Right atrium auricular region (tissue), 2 donors: Measurements from ENCODE around the gene KCNH4. TPM values are rescaled to one million over a fixed set of nuclear protein-coding genes. Genes with fewer than 3 reads are reported as not detected.
A peak's percentile ranks its signal among the peaks of the same experiment; 100 is the strongest.
"Not testable (repeated sequence)": the region's sequence is repeated elsewhere in the genome, so short reads cannot be mapped to it uniquely, and the experiment has no call there.

Source experiments
- DNase-seq: peaks from one replicate; pipeline ENCODE4 v3.0.0-alpha.2; 2019; ENCODE audit warnings: low spot score
- H3K27ac ChIP-seq, 2 donors: fragments of 200-600 bp; sonication (generic); 1 replicate in 1 of 2; 2 replicates in 1 of 2; pipeline ENCODE4 v1.5.1; 2016 to 2019
- H3K27me3 ChIP-seq, 2 donors: fragments of 200-600 bp; sonication (generic); one replicate each; pipeline versions ENCODE4 v1.5.1 to v1.6.0; 2017 to 2019
- H3K36me3 ChIP-seq: fragments of 200-600 bp; sonication (generic); one replicate; pipeline ENCODE4 v1.5.1; 2016
- H3K4me1 ChIP-seq, 2 donors: fragments of 200-600 bp; sonication (generic); one replicate each; pipeline versions ENCODE4 v1.5.1 to v1.6.0; 2017 to 2019
- H3K4me3 ChIP-seq, 2 donors: fragments of 200-600 bp; sonication (generic); 1 replicate in 1 of 2; 2 replicates in 1 of 2; pipeline ENCODE4 v1.5.1; 2017 to 2019; ENCODE audit warnings: mild to moderate bottlenecking in 1 of 2, moderate library complexity in 1 of 2
- H3K9me3 ChIP-seq, 2 donors: fragments of 200-600 bp; sonication (generic); one replicate each; pipeline ENCODE4 v1.5.1; 2019
- total RNA-seq, 2 donors: library from RNA; depleted of rRNA; stranded (reverse); fragments of >200 nt; gene quantifications; one replicate each; pipeline ENCODE4 v1.1.0, GENCODE V29; 2016
- TF ChIP-seq, protein P1 (sequence below), 2 donors: fragments of 200-600 bp; sonication (generic); IDR thresholded peaks; one replicate each; pipeline ENCODE4 v1.5.1; 2019; ENCODE audit warnings: antibody characterized with exemption in 2 of 2

Gene KCNH4
- total RNA-seq, 2 donors from 2014 or later: 0.15 to 0.35 TPM

DNA sequence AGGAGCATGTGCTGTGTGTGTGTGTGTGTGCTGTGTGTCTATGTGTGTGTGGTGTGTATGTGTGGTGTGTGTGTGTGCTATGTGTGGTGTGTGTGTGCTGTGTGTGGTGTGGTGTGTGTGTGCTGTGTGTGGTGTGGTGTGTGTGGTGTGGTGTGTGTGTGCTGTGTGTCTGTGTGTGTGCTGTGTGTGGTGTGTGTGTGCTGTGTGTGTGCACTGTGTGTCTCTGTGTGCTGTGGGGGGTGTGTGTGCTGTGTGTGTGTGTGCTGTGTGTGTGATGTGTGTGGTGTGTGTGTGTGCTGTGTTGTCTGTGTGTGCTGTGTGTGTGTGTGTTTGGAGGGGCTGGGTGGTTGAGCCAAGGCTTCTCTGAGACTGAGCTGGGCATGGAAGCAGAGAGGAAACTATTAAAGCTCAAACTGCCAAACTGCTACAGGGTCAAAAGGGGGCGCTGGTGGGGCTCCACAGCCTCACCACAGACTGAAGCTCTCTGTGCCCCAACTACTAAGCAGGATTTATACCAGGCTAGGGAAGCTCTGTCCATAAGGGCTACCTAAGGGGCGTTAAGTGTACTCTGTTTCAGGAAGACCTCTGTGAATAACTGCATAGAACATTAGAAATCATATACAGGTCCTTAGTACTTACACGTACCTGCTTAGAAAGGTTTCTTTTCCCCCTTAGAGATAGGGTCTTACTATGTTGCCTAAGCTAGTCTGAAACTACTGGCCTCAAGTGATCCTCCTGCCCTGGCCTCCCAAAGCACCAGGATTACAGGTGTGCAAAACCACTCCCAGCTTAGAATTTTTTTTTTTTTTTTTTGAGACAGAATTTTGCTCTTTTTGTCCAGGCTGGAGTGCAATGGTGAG lies 41.2 kb upstream of the KCNH4 start:
- H3K27ac ChIP-seq: no peak overlapping the region
- no peak for DNase-seq
- no peaks in the 10 kb centered on the region for H3K9me3 ChIP-seq
- peaks cover 47% of the 10 kb centered on the region for H3K36me3 ChIP-seq
- H3K4me3 ChIP-seq: no peak overlapping the region
- H3K4me1 ChIP-seq: peaks cover 0 to under 1% of the 10 kb centered on the region in 2 donors
- TF ChIP-seq, protein P1, sequence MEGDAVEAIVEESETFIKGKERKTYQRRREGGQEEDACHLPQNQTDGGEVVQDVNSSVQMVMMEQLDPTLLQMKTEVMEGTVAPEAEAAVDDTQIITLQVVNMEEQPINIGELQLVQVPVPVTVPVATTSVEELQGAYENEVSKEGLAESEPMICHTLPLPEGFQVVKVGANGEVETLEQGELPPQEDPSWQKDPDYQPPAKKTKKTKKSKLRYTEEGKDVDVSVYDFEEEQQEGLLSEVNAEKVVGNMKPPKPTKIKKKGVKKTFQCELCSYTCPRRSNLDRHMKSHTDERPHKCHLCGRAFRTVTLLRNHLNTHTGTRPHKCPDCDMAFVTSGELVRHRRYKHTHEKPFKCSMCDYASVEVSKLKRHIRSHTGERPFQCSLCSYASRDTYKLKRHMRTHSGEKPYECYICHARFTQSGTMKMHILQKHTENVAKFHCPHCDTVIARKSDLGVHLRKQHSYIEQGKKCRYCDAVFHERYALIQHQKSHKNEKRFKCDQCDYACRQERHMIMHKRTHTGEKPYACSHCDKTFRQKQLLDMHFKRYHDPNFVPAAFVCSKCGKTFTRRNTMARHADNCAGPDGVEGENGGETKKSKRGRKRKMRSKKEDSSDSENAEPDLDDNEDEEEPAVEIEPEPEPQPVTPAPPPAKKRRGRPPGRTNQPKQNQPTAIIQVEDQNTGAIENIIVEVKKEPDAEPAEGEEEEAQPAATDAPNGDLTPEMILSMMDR (IDR thresholded peaks at IDR 0.05): peak in 1 of 2 donors; percentile 59
- H3K27me3 ChIP-seq: no peaks in the 10 kb centered on the region

DNA sequence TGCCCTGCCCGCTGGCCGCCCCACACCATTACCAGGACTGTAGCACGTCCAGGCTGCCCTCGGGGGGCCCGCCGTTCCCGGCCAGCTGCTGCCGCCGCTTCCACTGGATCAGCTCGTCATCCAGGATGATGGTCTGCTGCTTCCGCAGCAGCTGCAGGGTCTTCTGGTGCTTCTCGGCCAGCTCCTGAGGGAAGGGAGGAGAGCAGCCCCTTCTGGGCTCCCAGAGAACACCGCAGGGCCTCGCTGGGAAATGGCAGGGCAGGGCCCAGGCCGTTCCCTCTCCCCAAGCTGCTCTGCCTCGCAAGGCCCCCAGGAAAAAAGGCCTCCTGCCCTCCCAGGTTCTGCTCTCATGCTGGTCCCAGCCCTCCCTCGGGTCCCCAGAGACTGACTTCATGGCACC lies 38.3 kb upstream of the KCNH4 start:
- not testable (repeated sequence) for H3K27me3 ChIP-seq, DNase-seq, H3K4me3 ChIP-seq, H3K27ac ChIP-seq, H3K9me3 ChIP-seq, H3K4me1 ChIP-seq
- H3K36me3 ChIP-seq: peaks cover 71% of the 10 kb centered on the region

DNA sequence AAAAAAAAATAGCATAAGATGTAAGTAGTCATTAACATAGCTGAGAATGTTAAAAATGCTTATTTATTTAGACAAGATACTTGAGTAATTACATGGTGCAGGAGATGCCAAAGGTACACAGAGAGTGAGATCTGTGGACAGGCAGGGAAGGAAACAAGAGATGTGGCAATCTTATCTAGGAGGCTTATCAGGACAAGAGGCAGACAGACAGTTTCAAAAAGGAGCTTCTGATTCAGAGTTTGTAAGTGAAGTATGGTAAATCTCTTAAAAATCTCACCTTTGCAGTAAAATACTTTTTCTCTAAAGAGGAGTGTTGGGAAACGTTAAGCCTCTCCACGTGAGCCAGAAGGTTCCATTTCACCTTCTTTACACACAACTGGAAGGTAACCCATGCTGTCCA lies 33.2 kb upstream of the KCNH4 start:
- Histone ChIP-seq H3K36me3 (peaks cover 72% of the 10 kb centered on the region), H3K27ac (no peak overlapping the region), H3K4me3 (no peak overlapping the region), H3K4me1 (no peaks in the 10 kb centered on the region), H3K9me3 (no peaks in the 10 kb centered on the region), H3K27me3 (no peaks in the 10 kb centered on the region)
- TF ChIP-seq, protein P1 (IDR thresholded peaks at IDR 0.05): no peak
- no peak for DNase-seq

DNA sequence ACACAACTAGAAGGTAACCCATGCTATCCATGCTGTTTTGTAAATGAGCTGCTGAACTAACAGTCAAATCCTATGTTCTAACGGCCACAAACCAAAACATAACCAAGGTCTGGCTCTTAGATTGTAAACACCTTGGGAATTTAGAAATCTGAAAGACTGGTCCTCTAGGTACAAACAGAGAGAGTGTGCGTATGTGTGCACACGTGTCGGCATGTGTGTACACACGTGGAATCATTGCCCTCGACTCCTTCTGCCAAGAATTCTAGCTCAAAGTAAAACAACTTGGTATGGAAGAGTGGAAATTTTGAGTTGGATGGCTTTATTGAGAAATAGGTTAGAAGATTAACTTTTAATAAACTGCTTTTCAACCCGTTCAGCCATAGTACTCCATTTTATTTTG lies 31.4 kb upstream of the KCNH4 start:
- Histone ChIP-seq H3K4me1 (no peaks in the 10 kb centered on the region), H3K9me3 (no peaks in the 10 kb centered on the region), H3K27me3 (no peaks in the 10 kb centered on the region), H3K36me3 (peaks cover 78% of the 10 kb centered on the region), H3K27ac (peak overlapping the region; percentile 32 to 59), H3K4me3 (no peak overlapping the region)
- TF ChIP-seq, protein P1 (IDR thresholded peaks at IDR 0.05): no peak
- no peak for DNase-seq

DNA sequence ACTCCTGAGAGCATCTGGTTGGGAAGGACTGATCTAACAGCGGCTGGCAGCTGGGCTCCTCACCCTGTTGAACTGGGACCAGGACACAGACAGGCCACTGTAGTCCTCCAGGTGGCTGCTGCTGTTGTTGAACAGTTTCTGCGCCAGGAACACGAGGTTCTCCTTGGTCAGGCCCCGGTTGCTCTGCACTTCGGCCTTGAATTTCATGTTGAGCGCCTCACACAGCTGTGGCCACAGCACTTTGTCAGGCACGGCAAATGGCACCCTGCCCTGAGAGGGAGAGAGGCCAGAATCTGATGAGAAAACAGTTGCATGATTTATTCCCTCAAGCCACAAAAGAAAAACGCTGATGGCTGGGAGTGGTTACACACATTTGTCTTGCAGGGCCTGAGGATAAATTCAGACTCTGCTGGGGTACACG lies 31.0 kb upstream of the KCNH4 start:
- Histone ChIP-seq H3K27ac (peak overlapping the region; percentile 46 to 59), H3K36me3 (peaks cover 78% of the 10 kb centered on the region)
- H3K9me3 ChIP-seq, H3K27me3 ChIP-seq, H3K4me3 ChIP-seq, H3K4me1 ChIP-seq: not testable (repeated sequence)
- DNase-seq: peak; percentile 83

DNA sequence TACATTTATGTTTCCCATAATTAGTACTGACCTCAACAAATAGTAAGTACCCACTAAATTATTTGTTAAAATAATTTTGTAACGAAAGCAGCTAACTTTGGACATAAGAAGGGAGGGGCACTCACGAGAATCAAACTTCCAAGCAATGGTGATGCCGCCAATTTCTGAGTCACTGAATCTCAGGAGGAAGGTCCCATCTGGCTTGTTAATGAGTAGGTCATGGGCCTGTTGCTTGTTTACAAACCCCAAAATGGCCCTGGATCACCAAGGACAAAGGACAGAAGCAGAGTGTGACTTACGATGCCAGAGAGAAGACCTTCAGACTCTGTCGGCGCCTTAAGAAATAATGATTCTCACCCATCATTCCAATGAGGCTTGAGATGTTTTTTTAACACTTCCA lies 29.1 kb upstream of the KCNH4 start:
- TF ChIP-seq, protein P1 (IDR thresholded peaks at IDR 0.05): no peak
- Histone ChIP-seq H3K27me3 (no peaks in the 10 kb centered on the region), H3K36me3 (peaks cover 78% of the 10 kb centered on the region), H3K27ac (no peak overlapping the region), H3K4me3 (no peak overlapping the region), H3K4me1 (no peaks in the 10 kb centered on the region), H3K9me3 (no peaks in the 10 kb centered on the region)
- no peak for DNase-seq

DNA sequence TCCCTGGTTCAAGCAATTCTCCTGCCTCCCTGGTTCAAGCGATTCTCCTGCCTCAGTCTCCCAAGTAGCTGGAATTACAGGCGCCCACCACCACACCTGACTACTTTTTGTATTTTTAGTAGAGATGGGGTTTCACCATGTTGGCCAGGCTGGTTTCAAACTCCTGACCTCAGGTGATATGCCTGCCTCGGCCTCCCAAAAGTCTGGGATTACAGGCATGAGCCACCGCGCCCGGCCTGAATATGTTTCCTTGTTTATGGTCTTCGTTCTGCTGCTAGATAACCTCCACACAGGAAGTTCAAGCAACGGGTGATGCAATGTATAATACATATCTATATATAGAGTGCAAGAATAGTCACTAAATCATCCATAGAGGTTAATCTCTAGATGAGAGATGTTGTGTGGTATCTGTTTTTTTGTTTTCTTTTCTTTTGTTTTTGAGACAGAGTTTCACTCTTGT lies 25.2 kb upstream of the KCNH4 start:
- peaks cover 80% of the 10 kb centered on the region for H3K36me3 ChIP-seq
- DNase-seq, H3K4me3 ChIP-seq, H3K9me3 ChIP-seq, H3K27me3 ChIP-seq, H3K27ac ChIP-seq, H3K4me1 ChIP-seq: not testable (repeated sequence)
